SK-N-SH (cell line): ENCODE data around the gene PHACTR2. TPM values are rescaled to one million over a fixed set of nuclear protein-coding genes. Genes with fewer than 3 reads are reported as not detected.

Experiments
- CTCF ChIA-PET: fragments of 300-600, 350-600 bp; formaldehyde crosslinking; extraction: SDS; loops from one replicate; lab custom pipeline; 2021; lab: Yijun Ruan, JAX
- POLR2A ChIA-PET: fragments of 350-600 bp; sonication (Branson Sonifier 250); formaldehyde crosslinking; extraction: SDS; loops from one replicate; lab custom pipeline; 2020; ENCODE audit warnings: antibody characterized with exemption, inconsistent platforms; lab: Yijun Ruan, JAX
- DNase-seq: peaks from one replicate; pipeline ENCODE4 v3.0.0; 2012
- H2AFZ ChIP-seq: fragments of 200-600 bp; sonication (generic); 2 replicates; pipeline ENCODE4 v1.8.1; 2016; ENCODE audit warnings: antibody characterized with exemption, mild to moderate bottlenecking, low read depth
- H3F3A ChIP-seq: fragments of 200-600 bp; sonication (generic); replicated peaks from 2 replicates; pipeline ENCODE3; 2016; ENCODE audit warnings: antibody characterized with exemption, mild to moderate bottlenecking; ENCODE audit not compliant: insufficient read depth
- H3K27ac ChIP-seq, 2 experiments: fragments of 200-500 bp in 1 of 2; fragments of 200-600 bp in 1 of 2; sonication (Bioruptor generic) in 1 of 2; sonication (generic), shearing (Covaris generic) in 1 of 2; 2 replicates each; pipeline versions ENCODE4 v1.5.1 to v1.6.1; 2014 to 2016; ENCODE audit warnings: low read depth in 2 of 2, inconsistent platforms in 1 of 2, low read length in 1 of 2, mild to moderate bottlenecking in 1 of 2, mixed read lengths in 1 of 2
- H3K27me3 ChIP-seq: fragments of 200-600 bp; sonication (generic), shearing (Covaris generic); 2 replicates; pipeline ENCODE4 v1.6.1; 2016; ENCODE audit warnings: mixed run types; ENCODE audit not compliant: insufficient read depth
- H3K36me3 ChIP-seq, 2 experiments: fragments of 200-500 bp in 1 of 2; fragments of 200-600 bp in 1 of 2; sonication (Bioruptor generic) in 1 of 2; sonication (generic) in 1 of 2; replicated peaks in 1 of 2; 2 replicates each; pipeline versions ENCODE3 to v1.5.1; 2014 to 2016; ENCODE audit warnings: low read length in 1 of 2, mild to moderate bottlenecking in 1 of 2; ENCODE audit not compliant: insufficient read depth in 2 of 2, control insufficient read depth in 1 of 2
- H3K4me1 ChIP-seq, 2 experiments: fragments of 200-500 bp in 1 of 2; fragments of 200-600 bp in 1 of 2; sonication (Bioruptor generic) in 1 of 2; sonication (generic), shearing (Covaris generic) in 1 of 2; 2 replicates each; pipeline versions ENCODE4 v1.5.1 to v1.6.1; 2014 to 2016; ENCODE audit warnings: low read depth in 1 of 2, low read length in 1 of 2, mixed run types in 1 of 2; ENCODE audit not compliant: insufficient read depth in 2 of 2, control insufficient read depth in 1 of 2
- H3K4me2 ChIP-seq: fragments of 200-600 bp; sonication (generic), shearing (Covaris generic); 2 replicates; pipeline ENCODE4 v1.6.1; 2017; ENCODE audit warnings: mixed run types
- H3K4me3 ChIP-seq, 2 experiments: fragments of 200-500 bp in 1 of 2; fragments of 200-600 bp in 1 of 2; sonication (Bioruptor generic) in 1 of 2; sonication (generic), shearing (Covaris generic) in 1 of 2; 2 replicates each; pipeline versions ENCODE4 v1.5.1 to v1.8.1; 2014 to 2016; ENCODE audit warnings: low read depth in 2 of 2, inconsistent platforms in 1 of 2, low read length in 1 of 2, mild to moderate bottlenecking in 1 of 2, mixed read lengths in 1 of 2, moderate library complexity in 1 of 2
- H3K79me2 ChIP-seq: fragments of 200-600 bp; sonication (generic); 2 replicates; pipeline ENCODE4 v1.8.1; 2017; ENCODE audit warnings: mild to moderate bottlenecking; ENCODE audit not compliant: insufficient read depth
- H3K9ac ChIP-seq: fragments of 200-600 bp; sonication (generic); 2 replicates; pipeline ENCODE4 v1.6.1; 2017; ENCODE audit warnings: mixed run types
- H3K9me2 ChIP-seq: fragments of 200-600 bp; sonication (generic); 2 replicates; pipeline ENCODE4 v1.6.1; 2017; ENCODE audit warnings: mixed run types
- H3K9me3 ChIP-seq: fragments of 200-600 bp; sonication (generic); 2 replicates; pipeline ENCODE4 v1.6.1; 2017; ENCODE audit warnings: mixed run types, mild to moderate bottlenecking, moderate library complexity
- H4K20me1 ChIP-seq: fragments of 200-600 bp; sonication (generic); 2 replicates; pipeline ENCODE4 v1.6.1; 2017; ENCODE audit warnings: mild to moderate bottlenecking, mixed run types; ENCODE audit not compliant: insufficient read depth
- CHD2 ChIP-seq: fragments of 150-350 bp; IDR thresholded peaks from 2 replicates; pipeline ENCODE4 v1.6.1; 2018; ENCODE audit warnings: low read length; ENCODE audit not compliant: partially characterized antibody
- ELF1 ChIP-seq: IDR thresholded peaks from 2 replicates; pipeline ENCODE4 v1.4.0; 2012
- EP300 ChIP-seq, 2 experiments: IDR thresholded peaks; 2 replicates each; pipeline versions ENCODE4 v1.4.0 to v1.6.1; 2012; ENCODE audit warnings: borderline replicate concordance in 1 of 2, low read depth in 1 of 2, low read length in 1 of 2
- EZH2phosphoT487 ChIP-seq: fragments of 200-600 bp; sonication (generic); IDR thresholded peaks from 2 replicates; pipeline ENCODE4 v1.6.1; 2017; ENCODE audit warnings: low read depth, mixed run types, mild to moderate bottlenecking, antibody characterized with exemption, moderate library complexity, borderline replicate concordance
- GATA2 ChIP-seq: sonication (generic); formaldehyde crosslinking; IDR thresholded peaks from 2 replicates; pipeline ENCODE4 v1.5.0; 2020; ENCODE audit warnings: mild to moderate bottlenecking, missing genetic modification reagents
- IRF3 ChIP-seq: fragments of 150-350 bp; IDR thresholded peaks from 2 replicates; pipeline ENCODE4 v1.6.1; 2016; ENCODE audit warnings: mild to moderate bottlenecking, low read depth, low read length
- JUND ChIP-seq: IDR thresholded peaks from 2 replicates; pipeline ENCODE4 v1.4.0; 2012
- MEF2A ChIP-seq: IDR thresholded peaks from 2 replicates; pipeline ENCODE4 v1.4.0; 2012; ENCODE audit warnings: low read depth, borderline replicate concordance
- MXI1 ChIP-seq: IDR thresholded peaks from 2 replicates; pipeline ENCODE4 v1.6.1; 2012; ENCODE audit warnings: mild to moderate bottlenecking, low read depth, low read length, improper control_type of control experiment
- NFIC ChIP-seq: IDR thresholded peaks from 2 replicates; pipeline ENCODE4 v1.4.0; 2012; ENCODE audit warnings: borderline replicate concordance
- NRF1 ChIP-seq: IDR thresholded peaks from 2 replicates; pipeline ENCODE4 v1.6.1; 2012; ENCODE audit warnings: low read depth, mild to moderate bottlenecking, low read length
- POLR2AphosphoS5 ChIP-seq: IDR thresholded peaks from 2 replicates; pipeline ENCODE4 v1.6.1; 2012; ENCODE audit warnings: low read depth, low read length
- RFX5 ChIP-seq: IDR thresholded peaks from 2 replicates; pipeline ENCODE4 v1.6.1; 2012; ENCODE audit warnings: mild to moderate bottlenecking, improper control_type of control experiment, low read length
- RXRA ChIP-seq: IDR thresholded peaks from 2 replicates; pipeline ENCODE4 v1.4.0; 2012; ENCODE audit warnings: low read depth, mild to moderate bottlenecking, borderline replicate concordance
- TAF1 ChIP-seq: IDR thresholded peaks from 2 replicates; pipeline ENCODE4 v1.6.1; 2012; ENCODE audit warnings: low read depth, mild to moderate bottlenecking, low read length, moderate library complexity, borderline replicate concordance
- WGBS: methylation state at CpG from one replicate; pipeline ENCODE4 v1.1.6; 2017; ENCODE audit warnings: low lambda C conversion rate; 5-methylcytosine and 5-hydroxymethylcytosine counted together
- polyA plus RNA-seq, 3 experiments: library from polyadenylated mRNA; depleted of rRNA; stranded (reverse); fragments of >200 nt; gene quantifications; 2 replicates each; pipeline ENCODE4 v1.2.3, GENCODE V29; 2012

Gene PHACTR2
- polyA plus RNA-seq, 1 of the 3 experiments (the other 2 are of a cell fraction): 5.0 TPM

GRCh38 chr6:143674483-143675381 is 3.0 kb upstream of the PHACTR2 start:
- Histone ChIP-seq H4K20me1 (no peaks in the 10 kb centered on the region), H3K27me3 (no peaks in the 10 kb centered on the region), H3F3A (peaks cover 32% of the 10 kb centered on the region), H3K4me1 (peaks cover 0 to 14% of the 10 kb centered on the region in 2 experiments; a peak in 3 of 4 replicates), H3K36me3 (no peaks in the 10 kb centered on the region), H3K27ac (peak overlapping the region in 1 of 2 experiments; percentile 74; a peak in 2 of 4 replicates), H3K9ac (peak overlapping the region; percentile 38; the same call in 1 of the 2 replicates), H2AFZ (no peak overlapping the region), H3K4me3 (no peak overlapping the region), H3K9me3 (no peaks in the 10 kb centered on the region), H3K9me2 (no peaks in the 10 kb centered on the region), H3K4me2 (0 out of 2 replicates have a peak overlapping the region, but pooled peaks have one; percentile 30), H3K79me2 (peaks cover 13% of the 10 kb centered on the region)
- 92% methylated on average over 3 of the region's 3 CpGs for WGBS
- TF ChIP-seq RXRA (no peak), GATA2 (no peak), JUND (no peak), IRF3 (no peak), MEF2A (no peak), CHD2 (no peak), NRF1 (no peak), NFIC (no peak), EP300 (IDR thresholded peaks at IDR 0.05; ENCODE audit: borderline replicate concordance in 1 of 2, low read depth in 1 of 2, low read length in 1 of 2) (no peak), POLR2AphosphoS5 (no peak)
- POLR2A ChIA-PET: no interaction called here
- DNase-seq: no peak
- CTCF ChIA-PET: no interaction called here

- H2AFZ ChIP-seq: no peak overlapping the region
- POLR2A ChIA-PET: no interaction called here
- H3K9me2 ChIP-seq: no peaks in the 10 kb centered on the region
- H3F3A ChIP-seq: peaks cover 32% of the 10 kb centered on the region
- H3K4me2 ChIP-seq: no peak overlapping the region
- no peak for DNase-seq
- no peaks in the 10 kb centered on the region for H3K9me3 ChIP-seq
- CTCF ChIA-PET: no interaction called here
- TF ChIP-seq MXI1: no peak
- TF ChIP-seq RFX5: no peak
- no peak for TF ChIP-seq ELF1
- TF ChIP-seq IRF3: no peak
- no peak for TF ChIP-seq EZH2phosphoT487
- no peak for TF ChIP-seq TAF1
- TF ChIP-seq, all 33 proteins: peak for 0
- Histone ChIP-seq H4K20me1 (no peaks in the 10 kb centered on the region), H3K4me3 (no peak overlapping the region), H3K27me3 (no peaks in the 10 kb centered on the region), H3K36me3 (no peaks in the 10 kb centered on the region), H3K79me2 (peaks cover 20% of the 10 kb centered on the region), H3K4me1 (peaks cover 0 to 14% of the 10 kb centered on the region in 2 experiments; a peak in 3 of 4 replicates), H3K27ac (peak overlapping the region in 1 of 2 experiments; percentile 74; a peak in 1 of 4 replicates), H3K9ac (no peak overlapping the region)
Measured at GRCh38 chr6:143675382-143675900, 2.3 kb upstream of the PHACTR2 start.
